H7 (cell line): Measurements from ENCODE around the gene TTC27. TPM values are rescaled to one million over a fixed set of nuclear protein-coding genes. Genes with fewer than 3 reads are reported as not detected.
A peak's percentile ranks its signal among the peaks of the same experiment; 100 is the strongest.

Experiments used
- DNase-seq: peaks from one replicate; pipeline ENCODE4 v3.0.0; 2012
- H3K27me3 ChIP-seq: 2 replicates; pipeline ENCODE4 v1.6.0; 2011; ENCODE audit warnings: mild to moderate bottlenecking, low read length; ENCODE audit not compliant: control insufficient read depth, insufficient read depth
- H3K36me3 ChIP-seq: replicated peaks from 2 replicates; pipeline ENCODE4 v1.5.1; 2011; ENCODE audit warnings: low read length; ENCODE audit not compliant: control insufficient read depth, insufficient read depth
- H3K4me3 ChIP-seq: 2 replicates; pipeline ENCODE4 v1.5.1; 2011; ENCODE audit warnings: low read depth, mild to moderate bottlenecking, control low read depth, low read length, moderate library complexity; ENCODE audit not compliant: insufficient read depth
- total RNA-seq: library from RNA; depleted of rRNA; stranded (reverse); fragments of >200 nt; shearing (Covaris generic); gene quantifications from 2 replicates; pipeline ENCODE4 v1.2.3, GENCODE V29; 2014; rRNA removed

TTC27 gene
- 20.3 and 23.7 TPM in 2 replicates for total RNA-seq

DNA sequence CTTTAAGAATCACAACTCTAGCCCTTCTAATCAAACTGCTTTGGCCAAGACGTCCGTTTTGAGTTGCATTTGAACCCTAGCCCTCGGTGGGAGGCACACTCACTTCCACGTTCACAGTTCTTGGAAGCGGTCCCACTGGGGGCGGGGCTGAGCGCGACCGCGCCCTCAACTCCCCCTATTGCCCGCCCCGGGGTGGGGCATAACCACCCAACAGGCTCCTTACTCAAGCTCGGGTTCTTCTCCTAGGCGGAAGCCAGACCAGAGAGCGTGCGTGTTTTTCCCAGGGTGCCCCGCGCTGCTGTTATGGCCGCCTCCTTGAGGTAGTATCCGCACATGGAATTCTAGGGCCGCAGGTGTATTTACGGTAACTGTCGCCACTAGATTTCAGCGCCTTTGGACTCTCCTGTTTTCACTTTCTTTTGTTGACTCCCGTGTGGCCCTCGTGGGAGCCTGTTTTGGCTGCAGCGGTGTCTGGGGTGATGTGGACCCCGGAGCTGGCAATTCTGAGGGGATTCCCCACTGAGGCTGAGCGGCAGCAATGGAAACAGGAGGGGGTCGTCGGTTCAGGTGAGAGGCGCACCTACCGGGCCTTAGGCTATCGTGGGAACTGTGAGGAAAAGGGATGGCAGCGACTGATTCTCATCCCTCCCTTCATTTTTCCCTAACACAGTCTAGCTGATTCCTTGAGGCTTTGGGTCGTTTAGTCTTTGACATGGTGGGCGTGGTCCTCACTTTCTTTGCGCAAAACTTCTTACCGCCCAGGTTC, at the start of gene TTC27:
TSS of gene TTC27 (plus strand) at position 237 of the 766 bp plus-strand sequence. CDS start at position 480, 243 bp downstream.
- H3K36me3 ChIP-seq: no peaks in the 10 kb centered on the region
- H3K27me3 ChIP-seq: no peaks in the 10 kb centered on the region
- DNase-seq: peak; percentile 92
- peak within 1 kb of the TSS; percentile 79 for H3K4me3 ChIP-seq

DNA sequence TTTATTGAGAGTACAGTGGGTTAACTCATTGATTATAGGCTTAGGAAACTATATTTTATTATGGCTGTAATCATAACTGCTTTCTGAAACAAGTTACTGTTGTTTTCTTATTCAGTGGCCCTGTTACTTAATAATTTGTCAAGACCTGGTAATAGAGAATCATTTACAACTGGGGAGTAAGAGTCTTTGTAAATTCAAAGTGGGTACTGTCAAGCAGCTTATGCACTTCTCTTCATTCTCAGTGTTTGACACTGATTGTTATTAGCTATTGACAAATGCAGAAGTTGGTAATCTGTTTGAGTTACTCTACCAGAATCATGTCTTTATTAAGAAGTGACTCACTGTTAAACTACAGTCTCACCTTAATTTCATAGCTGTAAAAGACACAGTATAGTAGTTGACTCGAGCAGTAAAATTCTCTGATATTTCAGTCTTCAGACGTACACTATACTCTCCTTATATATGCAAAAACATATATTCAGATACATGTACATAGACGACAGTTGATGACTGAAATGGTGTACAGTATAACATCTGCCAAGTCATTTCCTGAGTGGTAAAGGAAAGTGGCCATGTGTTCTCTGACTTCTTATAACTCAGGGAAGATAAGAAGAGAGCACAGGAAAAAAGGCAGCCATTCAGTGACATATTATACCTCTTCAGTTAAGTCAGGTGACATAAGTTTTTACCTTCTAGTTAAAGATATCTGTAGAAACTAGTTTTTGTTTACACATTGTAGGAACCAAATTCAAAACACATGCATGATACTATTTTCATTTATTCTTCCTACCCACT, 36.0 kb upstream of the TTC27 start:
- H3K36me3 ChIP-seq: no peaks in the 10 kb centered on the region
- no peak for DNase-seq
- no peaks in the 10 kb centered on the region for H3K27me3 ChIP-seq
- no peak overlapping the region for H3K4me3 ChIP-seq

- DNase-seq: no peak
- Histone ChIP-seq H3K27me3 (no peaks in the 10 kb centered on the region), H3K36me3 (no peaks in the 10 kb centered on the region; the same call in 1 of the 2 replicates), H3K4me3 (no peak overlapping the region)
Observed at GRCh38 chr2:32594573-32594972, 33.3 kb upstream of the TTC27 start.

GRCh38 chr2:32611366-32611765, 16.5 kb upstream of the TTC27 start:
- H3K4me3 ChIP-seq: no peak overlapping the region
- H3K27me3 ChIP-seq: no peaks in the 10 kb centered on the region
- DNase-seq: no peak
- peaks cover 3% of the 10 kb centered on the region for H3K36me3 ChIP-seq

GRCh38 chr2:32611771-32612170, 16.1 kb upstream of the TTC27 start:
- H3K36me3 ChIP-seq: peaks cover 3% of the 10 kb centered on the region
- DNase-seq: no peak
- H3K4me3 ChIP-seq: no peak overlapping the region
- no peaks in the 10 kb centered on the region for H3K27me3 ChIP-seq

- H3K4me3 ChIP-seq: no peak overlapping the region
- DNase-seq: no peak
- H3K36me3 ChIP-seq: peaks cover 2% of the 10 kb centered on the region
- H3K27me3 ChIP-seq: no peaks in the 10 kb centered on the region
Observed at GRCh38 chr2:32614084-32614483, 13.8 kb upstream of the TTC27 start.

- Histone ChIP-seq H3K36me3 (peaks cover 2% of the 10 kb centered on the region), H3K27me3 (no peaks in the 10 kb centered on the region), H3K4me3 (no peak overlapping the region)
- DNase-seq: no peak
Observed at GRCh38 chr2:32617599-32618189, 10.2 kb upstream of the TTC27 start.

DNA sequence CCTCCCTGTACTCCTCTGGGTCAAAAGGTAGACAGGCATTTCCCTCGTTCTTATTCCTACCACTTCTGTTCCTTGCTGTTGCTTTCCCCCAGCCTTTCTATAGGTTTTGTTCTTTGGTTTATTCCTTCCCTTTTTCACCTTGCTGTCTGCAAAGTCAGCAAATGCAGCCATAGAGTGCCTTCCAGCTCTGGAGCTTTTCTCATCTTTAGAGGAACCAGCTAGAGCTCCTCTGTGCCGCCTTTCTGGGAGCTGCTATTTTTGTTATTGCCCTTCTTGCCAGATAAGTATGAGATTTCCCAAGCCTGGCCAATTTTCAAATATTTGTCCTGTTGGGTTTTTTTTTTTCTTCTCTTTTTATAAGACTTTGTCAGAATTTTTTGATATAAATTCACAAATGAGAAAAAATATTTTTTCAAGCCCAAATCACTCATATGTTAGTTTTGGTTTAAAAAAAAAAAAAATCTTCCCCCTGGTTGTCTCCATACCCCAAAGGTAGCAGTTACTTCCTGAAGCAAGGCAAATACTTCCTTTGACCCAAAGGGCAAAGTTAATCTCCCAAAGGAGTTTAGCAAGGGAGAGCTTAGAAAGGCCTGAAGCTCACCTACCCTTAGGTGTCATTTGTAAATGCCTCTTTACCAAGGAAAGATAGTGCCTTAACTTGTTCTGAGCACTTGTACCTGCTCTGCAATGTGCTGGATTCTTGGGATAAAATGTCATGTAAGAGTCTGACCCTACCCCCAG, 5.1 kb upstream of the TTC27 start:
- H3K4me3 ChIP-seq: no peak overlapping the region
- no peak for DNase-seq
- H3K27me3 ChIP-seq: no peaks in the 10 kb centered on the region
- no peaks in the 10 kb centered on the region for H3K36me3 ChIP-seq

DNA sequence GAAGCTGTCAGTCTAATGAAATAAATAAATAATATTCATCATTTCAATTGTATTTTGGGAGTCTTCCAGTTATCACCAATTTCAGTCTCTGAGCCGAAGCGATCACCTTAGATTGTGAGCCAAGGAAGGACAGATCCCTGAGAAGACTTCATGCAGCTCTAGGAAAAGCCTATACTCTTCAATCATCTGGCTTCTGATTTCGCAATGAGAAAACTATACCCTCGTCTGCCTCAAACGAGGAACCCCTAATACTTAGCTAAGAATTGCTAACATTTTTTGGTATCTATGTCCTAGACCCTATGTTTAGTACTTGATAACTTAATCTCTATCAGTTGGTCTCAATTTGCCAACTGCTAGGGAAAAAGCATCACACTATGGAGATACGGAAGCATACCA, 4.5 kb upstream of the TTC27 start:
- Histone ChIP-seq H3K4me3 (no peak overlapping the region), H3K36me3 (no peaks in the 10 kb centered on the region), H3K27me3 (no peaks in the 10 kb centered on the region)
- DNase-seq: no peak

GRCh38 chr2:32624812-32625211, 3.0 kb upstream of the TTC27 start:
- Histone ChIP-seq H3K4me3 (no peak overlapping the region), H3K27me3 (no peaks in the 10 kb centered on the region), H3K36me3 (no peaks in the 10 kb centered on the region)
- DNase-seq: no peak

- Histone ChIP-seq H3K36me3 (no peaks in the 10 kb centered on the region), H3K4me3 (peak overlapping the region; percentile 79), H3K27me3 (no peaks in the 10 kb centered on the region)
- DNase-seq: peak; percentile 40
Observed at GRCh38 chr2:32626639-32627221, 1.1 kb upstream of the TTC27 start.

GRCh38 chr2:32627441-32627813, 423 bp upstream of the TTC27 start:
- Histone ChIP-seq H3K36me3 (no peaks in the 10 kb centered on the region), H3K4me3 (peak overlapping the region; percentile 79), H3K27me3 (no peaks in the 10 kb centered on the region)
- DNase-seq: peak; percentile 65

GRCh38 chr2:32632089-32632488, 4.2 kb downstream of the TTC27 start:
- H3K36me3 ChIP-seq: no peaks in the 10 kb centered on the region
- no peaks in the 10 kb centered on the region for H3K27me3 ChIP-seq
- no peak for DNase-seq
- no peak overlapping the region for H3K4me3 ChIP-seq

GRCh38 chr2:32633040-32633439, 5.2 kb downstream of the TTC27 start:
- H3K27me3 ChIP-seq: no peaks in the 10 kb centered on the region
- H3K4me3 ChIP-seq: no peak overlapping the region
- no peak for DNase-seq
- no peaks in the 10 kb centered on the region; the same call in 1 of the 2 replicates for H3K36me3 ChIP-seq
